Activated CD4-positive, CD25-positive, alpha-beta regulatory T cell (primary cell): ENCODE data around the gene SLC22A14.
"Not testable (repeated sequence)": the region's sequence is repeated elsewhere in the genome, so short reads cannot be mapped to it uniquely, and the experiment has no call there.

ENCODE experiments used
- DNase-seq, 4 experiments: peaks; one replicate each; lab custom pipeline; 2025; lab: John Stamatoyannopoulos, UW

SLC22A14 gene

DNA sequence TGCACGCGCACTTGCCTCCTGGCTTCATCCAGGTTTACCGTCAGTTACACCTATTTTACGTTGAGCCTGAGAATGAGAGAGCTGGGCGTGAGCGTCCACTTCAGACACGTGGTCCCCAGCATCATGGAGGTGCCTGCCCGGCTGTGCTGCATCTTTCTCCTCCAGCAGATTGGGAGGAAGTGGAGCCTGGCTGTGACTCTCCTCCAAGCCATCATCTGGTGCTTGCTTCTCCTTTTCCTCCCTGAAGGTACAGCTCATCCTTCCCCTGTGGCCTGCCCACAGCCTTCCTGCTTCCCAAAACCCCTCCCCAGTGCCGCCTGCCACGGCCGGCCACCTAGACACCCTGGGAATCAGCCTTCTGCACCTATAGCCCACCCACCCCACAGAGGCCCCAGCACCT, 31.6 kb downstream of the SLC22A14 start:
- no peak for DNase-seq

DNA sequence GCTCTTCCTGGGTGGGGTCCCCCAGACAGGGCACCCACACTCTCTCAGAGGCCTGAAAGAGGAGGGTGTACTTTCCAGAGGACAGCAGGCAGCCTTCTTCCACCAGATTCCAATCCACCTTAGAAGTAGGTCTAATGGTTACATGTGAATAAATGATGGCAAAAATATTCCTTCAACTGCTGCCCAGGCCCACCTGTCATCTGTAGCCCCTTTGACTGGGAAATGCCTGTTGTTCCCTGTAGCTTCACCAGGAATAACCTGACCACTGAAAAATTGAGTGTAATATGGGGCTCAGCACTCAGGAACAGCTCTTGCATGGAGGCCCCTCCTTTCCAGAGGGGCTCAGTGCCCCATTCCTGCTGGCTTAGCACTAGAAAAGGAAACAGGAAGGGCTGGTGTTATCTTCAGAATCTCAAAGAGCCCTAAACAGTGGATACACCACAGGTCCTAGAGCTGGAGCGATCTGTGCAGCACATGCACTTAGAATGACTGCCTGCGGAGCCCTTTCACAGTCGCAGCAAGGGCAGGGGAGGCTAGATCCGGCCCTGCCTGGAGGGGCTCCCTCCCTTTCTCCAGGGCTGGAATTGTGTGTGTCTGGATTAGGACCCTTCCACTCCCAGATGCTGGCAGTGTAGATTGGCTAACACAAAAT, 32.1 kb downstream of the SLC22A14 start:
- DNase-seq, result no peak

DNA sequence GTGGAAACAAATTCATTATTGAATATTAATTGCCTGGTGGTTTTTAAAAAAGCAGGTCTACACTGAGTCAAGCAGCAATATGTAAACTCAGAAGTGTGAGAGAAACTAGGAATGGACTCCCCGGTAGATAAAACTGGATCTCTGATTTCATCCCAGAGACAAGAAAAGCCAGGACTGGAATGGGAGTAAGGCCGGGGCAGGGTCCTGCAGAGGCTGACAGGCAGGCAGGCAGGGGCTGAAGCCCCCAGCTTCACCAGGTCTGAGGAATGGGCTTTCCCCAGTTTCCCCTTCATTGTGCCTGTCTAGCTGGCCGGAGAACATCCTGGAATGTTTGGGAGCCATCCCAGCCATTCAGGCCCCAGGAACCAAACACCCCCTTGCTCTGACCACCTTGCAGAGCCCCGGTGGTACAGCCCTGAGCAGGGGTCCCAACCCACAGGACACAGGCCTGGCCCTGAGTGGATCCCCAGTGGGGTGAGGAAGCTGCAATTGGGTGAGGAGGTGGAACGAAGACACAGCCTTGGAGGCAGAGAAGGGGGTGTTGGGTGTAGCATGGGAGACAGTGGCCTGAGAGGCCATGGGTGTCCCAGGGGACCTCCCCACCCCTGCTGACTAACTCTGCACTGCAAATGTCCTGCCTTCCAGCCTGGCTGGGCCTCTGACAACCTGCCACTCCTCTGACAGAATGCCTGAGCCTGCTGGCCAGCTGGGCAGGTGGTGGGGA, 32.8 kb downstream of the SLC22A14 start:
- DNase-seq, result no peak

- no peak for DNase-seq
Observed at GRCh38 chr3:38315488-38316230, 33.6 kb downstream of the SLC22A14 start.

DNA sequence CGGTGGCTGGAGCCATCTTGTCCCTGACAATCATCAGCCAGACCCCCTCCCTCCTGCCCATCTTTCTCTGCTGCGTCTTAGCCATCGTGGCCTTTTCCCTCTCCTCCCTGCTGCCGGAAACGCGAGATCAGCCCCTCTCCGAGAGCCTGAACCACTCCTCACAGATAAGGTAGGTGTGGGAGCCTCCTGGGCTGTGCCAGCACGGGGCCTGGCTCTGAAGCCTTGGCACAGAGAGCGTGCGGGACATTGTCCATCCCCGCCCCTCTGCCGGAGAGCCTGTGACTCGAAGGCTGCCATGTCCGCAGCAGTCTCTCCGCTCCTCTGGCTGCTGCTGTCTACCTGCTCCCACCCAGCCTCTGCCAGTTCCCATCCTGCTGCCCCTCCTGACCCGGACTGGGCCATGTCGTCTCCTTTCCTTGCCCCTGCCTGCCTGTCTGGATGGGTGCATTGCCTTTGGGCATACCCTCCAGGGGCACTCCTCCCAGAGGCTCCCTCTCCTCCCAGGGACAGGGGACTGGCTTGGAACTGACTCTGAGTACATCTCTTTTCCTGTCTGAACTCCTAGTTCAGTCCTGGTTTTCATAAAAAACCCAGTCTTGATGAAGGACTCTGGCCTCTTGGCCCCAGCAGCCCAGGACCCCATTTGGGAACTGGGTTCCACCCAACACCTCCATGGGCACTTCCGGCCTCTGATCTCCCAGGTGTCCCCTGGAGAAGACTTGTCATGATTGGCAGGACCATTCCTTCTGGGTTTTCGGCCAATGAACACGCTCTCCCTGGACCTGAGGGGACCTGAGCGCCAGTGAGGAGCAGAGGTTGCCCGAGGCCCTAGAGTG, 34.5 kb downstream of the SLC22A14 start:
- no peak for DNase-seq

DNA sequence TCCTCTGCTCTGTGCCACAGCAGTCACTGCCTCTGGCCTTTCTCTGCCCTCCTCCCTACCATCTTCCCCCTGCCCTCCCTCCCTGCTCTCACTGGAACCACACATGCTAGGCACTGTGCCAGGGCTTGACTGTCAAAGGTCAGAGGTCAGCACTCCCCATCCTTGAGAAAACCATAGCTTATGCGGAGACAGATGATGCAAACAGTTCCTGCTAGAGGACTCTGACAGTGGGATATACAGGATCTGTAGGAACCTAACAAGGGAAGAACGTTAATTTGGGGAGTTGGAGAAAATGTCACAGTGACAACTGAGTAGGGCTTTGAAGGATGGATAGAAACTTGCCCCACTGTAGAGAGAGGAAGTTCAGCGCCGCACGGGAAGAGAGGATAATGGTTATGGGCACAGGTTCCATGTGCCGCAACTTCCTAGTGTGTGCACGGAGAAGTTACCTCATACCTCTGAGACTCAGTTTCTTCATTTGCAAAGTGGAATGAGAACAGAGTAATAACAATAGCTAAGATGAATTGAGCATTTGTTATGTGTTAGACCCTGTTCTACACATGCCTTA, 35.2 kb downstream of the SLC22A14 start:
- DNase-seq, result no peak

DNA sequence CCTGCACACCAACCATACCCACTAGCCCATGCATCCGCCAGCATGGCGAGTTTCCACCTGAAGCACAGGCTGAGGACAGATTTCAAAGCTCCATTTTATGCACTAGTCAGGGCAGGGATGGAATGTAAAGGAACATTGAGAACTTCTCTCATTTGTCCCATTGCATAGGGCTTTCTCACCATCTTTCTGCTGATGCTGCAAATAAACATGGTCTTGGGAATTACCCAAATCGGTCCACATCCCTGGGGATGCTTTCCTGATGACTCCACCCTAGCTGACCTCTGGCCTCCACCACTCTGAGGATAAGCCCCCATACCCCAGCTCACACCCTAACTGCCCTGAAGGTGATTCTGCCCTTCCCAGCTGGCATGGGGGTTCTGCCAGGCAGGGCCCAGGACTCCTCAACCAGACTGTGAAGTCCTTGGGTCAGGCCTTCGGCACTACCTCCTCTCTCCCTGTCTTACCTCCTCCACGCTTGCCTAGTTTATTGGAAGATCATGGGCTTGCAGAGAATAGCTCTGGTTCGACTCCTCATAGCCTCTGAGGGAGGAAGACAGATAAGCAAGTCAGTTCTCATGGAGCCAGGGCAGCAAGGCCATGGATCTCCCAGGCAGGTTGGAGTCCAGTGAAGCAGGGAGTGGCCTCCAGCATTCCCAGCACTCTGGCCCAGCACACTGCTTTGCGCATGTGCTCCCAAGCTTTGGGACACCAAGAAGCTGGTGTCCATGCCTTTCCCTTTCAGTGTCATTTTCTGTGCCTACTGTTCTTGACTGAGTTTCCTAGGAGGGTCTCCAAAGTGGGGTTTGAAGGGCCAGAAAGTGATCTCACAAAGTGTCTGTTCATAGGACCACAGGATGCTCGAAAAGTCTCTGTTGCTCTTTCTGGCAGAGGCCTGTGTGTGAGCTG, 36.9 kb downstream of the SLC22A14 start:
- DNase-seq, result no peak

DNA sequence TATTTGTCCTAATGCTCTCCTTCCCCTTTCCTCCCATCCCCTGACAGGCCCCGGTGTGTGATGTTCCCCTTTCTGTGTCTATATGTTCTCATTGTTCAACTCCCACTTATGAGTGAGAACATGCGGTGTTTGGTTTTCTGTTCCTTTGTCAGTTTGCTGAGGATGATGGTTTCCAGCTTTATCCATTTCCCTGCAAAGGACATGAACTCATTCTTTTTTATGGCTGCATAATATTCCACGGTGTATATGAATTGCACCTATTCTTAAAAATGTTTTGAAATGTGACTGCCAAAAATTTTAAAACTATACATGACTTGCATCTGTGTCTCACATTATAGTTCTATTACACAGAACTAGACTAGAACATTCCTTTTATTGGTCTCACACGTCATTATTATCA, 38.5 kb downstream of the SLC22A14 start:
- DNase-seq, result not testable (repeated sequence)

DNA sequence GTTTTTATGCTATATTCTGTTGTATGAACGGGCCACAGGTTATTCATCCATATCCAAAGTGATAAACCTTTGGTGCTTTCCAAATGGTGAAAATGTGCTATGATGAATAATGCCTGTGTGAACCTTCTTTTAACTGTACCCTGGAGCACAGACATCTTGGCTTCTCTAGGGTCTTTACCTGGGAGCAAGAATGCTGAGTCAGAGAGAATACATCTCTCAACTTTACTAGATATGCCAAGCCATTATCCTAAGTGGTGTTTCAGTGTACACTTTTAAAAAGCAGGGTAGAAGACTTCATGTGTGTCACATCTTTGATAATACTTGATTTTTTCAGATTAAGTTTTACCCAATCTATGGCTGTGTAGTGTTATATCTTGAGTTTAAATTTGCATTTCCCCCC, 41.0 kb downstream of the SLC22A14 start:
- DNase-seq, result no peak

- DNase-seq, result no peak
Observed at GRCh38 chr3:38325256-38325655, 43.2 kb downstream of the SLC22A14 start.

- no peak for DNase-seq
Observed at GRCh38 chr3:38327335-38328009, 45.4 kb downstream of the SLC22A14 start.

- DNase-seq, result no peak
Observed at GRCh38 chr3:38331257-38332022, 49.3 kb downstream of the SLC22A14 start.

DNA sequence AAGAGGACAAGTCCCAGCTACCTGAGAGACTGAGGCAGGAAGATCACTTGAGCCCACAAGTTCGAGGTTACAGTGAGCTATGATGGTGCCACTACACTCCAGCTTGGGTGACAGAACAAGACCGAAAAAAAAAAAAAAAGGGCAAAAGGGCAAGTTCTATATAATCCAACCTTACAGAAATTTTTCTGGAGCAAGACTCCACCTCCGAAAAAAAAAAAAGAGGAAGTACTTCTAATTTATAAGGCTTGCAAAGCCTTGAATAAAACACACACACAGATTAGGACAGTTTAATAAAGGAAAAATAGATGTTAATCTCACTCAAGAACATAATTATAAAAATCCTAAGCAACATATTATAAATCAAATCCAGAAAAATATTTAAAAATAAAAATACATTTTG, 50.1 kb downstream of the SLC22A14 start:
- DNase-seq, result no peak

GRCh38 chr3:38334142-38335055, 52.3 kb downstream of the SLC22A14 start:
- DNase-seq, result no peak

DNA sequence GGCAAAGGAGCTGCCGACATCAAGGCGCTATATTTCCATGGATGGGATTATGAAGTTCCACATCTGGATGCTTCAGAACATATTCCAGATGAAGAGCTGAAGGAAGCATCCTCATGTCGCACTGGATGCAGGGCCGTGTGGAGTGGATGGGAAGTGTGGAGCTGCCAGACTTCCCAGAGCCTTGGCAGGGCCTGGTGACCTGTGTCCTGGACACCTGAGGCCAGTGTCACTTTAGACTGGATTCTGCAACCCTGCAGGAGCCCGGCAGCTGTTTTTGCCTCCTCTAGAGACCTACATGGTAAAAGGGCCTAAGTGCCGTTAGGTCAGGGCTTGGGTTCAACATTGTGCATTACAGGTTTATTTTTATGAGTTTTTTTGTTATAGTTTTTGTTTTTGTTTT, 53.2 kb downstream of the SLC22A14 start:
- no peak for DNase-seq

GRCh38 chr3:38337703-38338102, 55.6 kb downstream of the SLC22A14 start:
- no peak for DNase-seq

GRCh38 chr3:38343797-38344594, 61.9 kb downstream of the SLC22A14 start:
- no peak for DNase-seq
